NCI-H1417 treated with DMSO at 0.1 percent for 48 hours (cell line): ENCODE measurements around the gene HCN1.

Source experiments
- DNase-seq: peaks from one replicate; lab custom pipeline; 2025; lab: John Stamatoyannopoulos, UW

Gene HCN1

GRCh38 chr5:45696206-45696836 lies at the start of gene HCN1:
Gene HCN1, minus strand, starts transcription at chr5:45696380.
- no peak for DNase-seq

DNA sequence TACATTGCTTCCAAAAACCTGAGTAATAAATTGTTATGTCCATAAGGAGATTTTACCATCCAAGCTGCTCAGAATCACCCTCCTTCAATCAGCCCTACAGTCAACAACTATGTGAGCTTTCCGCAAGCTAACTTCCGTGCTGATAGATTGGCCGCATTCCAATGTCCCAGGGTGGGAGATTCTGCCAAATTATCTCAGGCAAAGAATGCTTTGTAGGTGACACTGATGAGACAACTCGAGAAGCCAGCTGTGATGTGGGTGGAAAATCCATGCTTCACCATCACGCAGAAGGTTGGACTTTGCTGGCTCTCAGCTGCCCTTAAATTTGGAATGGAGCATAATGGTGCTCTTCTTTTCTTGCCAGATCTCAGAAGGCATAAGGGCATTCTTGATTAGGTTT lies 44.9 kb upstream of the HCN1 start:
- DNase-seq = no peak

DNA sequence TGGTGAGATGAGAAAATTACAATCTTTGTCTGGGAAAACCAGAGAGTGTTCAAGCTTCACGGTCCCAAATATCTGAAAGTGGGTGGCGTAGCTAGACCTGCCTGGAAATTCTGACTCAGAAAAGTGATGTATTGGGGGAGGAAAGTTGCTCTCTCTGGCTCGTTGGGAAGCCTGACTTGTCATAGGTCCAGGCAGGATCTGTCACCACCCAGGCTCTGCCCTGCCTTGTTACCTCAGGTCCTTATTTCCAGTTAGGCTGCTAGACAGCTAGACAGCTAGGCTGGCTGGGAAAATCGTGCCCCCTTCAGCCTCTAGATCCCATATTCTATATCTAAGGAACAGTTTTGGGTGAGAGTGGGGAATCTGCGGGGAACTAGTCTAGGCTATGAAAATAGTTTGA lies 41.0 kb upstream of the HCN1 start:
- no peak for DNase-seq

DNA sequence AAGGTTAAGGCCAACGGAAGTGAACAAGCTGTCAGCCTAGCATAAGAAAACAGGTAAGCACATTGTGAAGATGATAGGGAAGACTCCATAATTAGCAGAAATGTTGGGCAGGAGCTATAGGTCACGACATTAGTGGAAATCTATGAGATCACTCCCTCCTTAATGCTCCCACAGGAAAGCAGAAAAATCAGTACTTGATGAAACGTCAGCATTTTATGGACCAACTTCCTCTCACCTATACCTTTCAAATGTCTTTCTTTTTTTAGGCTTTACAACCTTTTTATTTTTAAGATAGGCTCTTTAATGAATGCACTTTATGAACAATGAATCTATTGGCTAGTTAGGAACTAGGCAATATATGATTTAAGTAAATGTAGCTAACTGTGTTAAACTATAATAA lies 29.4 kb upstream of the HCN1 start:
- DNase-seq = no peak

- DNase-seq = no peak
These were observed 1.0 kb upstream of the HCN1 start for GRCh38 chr5:45697201-45697600.

GRCh38 chr5:45695804-45696156 lies 400 bp downstream of the HCN1 start:
- DNase-seq = no peak

DNA sequence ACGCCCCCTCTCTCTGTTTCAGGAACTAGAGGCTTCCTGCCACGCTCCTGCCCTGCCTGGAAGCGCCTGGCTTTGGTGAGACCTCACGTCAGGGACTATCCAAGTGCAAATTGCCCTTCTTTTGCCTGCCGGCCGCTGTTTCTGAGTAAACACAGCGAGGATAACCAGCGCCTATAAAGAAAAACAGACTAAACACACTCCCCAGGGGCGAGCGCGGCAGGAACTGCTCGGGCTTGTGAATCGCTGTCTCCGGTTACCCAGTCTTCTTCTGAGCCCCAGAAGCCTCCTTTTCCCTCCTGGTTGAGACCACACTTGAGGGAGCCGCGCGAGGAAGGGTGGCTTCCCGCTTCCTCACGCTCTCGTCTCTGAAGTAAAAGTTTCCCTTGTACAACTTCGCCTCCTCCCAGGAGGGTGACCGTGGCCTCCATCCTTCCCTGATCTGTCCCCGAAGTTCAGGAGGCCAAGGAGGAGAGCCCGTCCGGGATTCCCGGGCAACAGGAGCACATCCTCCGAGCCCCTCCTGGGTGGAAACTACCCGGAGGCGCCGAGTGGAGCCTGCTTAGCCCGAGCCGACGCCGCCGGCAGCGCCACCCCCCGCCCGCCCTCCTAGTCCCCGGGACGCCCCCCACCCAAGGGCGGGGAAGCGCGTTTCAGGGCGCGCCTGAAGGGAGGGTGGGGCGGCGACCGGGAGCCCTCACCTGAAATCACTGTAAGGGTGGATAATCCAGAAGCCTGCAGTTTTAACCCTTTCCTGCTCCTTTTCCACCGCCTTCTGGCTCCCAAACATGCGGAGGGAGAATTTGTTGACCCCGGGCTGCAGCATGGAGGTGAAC lies 993 bp downstream of the HCN1 start:
- DNase-seq = no peak

DNA sequence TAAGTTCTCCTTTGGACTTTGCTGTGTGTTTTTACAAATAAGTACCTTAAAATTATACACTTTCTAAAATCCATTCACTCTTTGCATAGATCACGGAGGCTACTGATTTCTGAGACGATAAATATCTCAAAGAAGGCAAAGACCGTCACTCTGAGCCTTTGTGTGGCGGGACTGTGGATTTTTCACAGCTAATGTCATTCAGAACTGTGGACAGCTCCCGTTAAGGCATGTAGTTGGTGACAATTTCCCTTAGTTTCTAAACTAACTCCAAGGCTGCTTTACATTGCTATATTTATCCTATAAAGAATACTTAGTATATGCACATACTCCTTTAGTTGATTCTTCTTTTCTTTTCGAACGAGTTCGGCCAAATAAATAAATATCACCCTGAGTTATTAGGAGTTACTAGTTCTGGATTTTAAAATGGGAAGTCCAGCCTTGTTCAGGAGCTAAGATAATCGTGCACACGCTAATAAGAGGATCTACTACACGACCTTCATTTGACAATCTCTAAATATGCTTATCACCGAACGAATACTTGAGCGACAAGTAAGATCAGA lies 1.8 kb downstream of the HCN1 start:
- DNase-seq = no peak

GRCh38 chr5:45692481-45692880 lies 3.7 kb downstream of the HCN1 start:
- DNase-seq = no peak

GRCh38 chr5:45691656-45692055 lies 4.5 kb downstream of the HCN1 start:
- DNase-seq = no peak

DNA sequence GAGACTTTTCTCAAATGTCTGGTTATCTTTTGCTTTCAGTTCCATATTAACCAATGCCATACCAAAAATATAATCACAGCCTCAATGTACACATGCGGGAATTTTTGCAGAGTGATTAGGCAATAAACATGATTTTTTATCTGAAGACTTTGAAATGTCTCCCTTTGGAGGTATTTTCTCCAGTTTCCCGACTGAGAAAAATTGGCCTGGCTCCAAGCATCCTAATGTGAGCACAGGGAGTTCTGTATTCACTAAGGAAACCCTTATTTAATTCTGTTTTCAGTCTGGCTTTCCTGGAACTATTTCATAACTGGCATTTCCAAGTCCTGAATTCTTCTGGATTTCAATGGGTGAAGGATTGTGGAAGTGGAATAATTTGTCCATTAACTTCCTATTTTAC lies 8.5 kb downstream of the HCN1 start:
- no peak for DNase-seq

DNA sequence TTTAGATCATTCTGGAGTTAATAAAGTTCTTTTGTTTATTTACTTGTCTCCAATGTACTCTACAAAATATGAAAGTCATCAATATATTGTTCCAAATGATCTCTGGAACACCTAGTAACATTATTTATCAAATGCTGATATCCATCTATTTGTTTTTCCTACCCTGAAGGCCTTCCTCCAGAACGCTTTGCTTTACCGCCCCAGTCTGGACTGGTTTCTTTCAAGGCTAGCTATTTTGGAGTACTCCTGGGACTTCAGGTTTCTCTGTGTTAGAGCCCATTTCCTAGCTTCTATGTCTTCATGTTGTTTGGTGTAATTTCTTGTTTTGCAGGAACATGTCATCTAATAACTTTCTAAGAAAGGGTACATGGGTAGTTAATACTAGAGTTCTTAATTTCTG lies 9.6 kb downstream of the HCN1 start:
- DNase-seq = no peak

GRCh38 chr5:45684118-45684517 lies 12.1 kb downstream of the HCN1 start:
- no peak for DNase-seq

DNA sequence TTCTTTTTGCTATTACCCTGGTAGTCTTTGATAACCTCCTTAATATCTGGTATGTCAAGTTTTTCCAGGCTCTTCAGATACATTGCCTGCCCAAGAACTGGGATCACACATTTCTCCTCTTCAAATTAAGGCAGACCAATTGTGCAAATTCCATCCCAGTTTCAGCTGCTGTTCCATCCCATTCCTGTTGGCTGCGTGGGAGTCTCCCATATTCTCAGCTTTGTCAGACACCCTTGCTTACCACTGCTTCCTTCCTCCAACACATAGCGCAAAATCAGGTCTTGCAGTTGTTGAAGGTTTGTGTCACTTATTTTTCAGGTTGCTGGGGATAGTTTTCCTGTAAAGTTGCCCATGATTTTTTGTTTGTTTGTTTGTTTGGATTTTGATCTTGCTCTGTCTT lies 15.2 kb downstream of the HCN1 start:
- no peak for DNase-seq

GRCh38 chr5:45677524-45677923 lies 18.7 kb downstream of the HCN1 start:
- no peak for DNase-seq

GRCh38 chr5:45672271-45672670 lies 23.9 kb downstream of the HCN1 start:
- DNase-seq = no peak

- DNase-seq = no peak
These were observed 47.4 kb downstream of the HCN1 start for GRCh38 chr5:45648744-45649143.

DNA sequence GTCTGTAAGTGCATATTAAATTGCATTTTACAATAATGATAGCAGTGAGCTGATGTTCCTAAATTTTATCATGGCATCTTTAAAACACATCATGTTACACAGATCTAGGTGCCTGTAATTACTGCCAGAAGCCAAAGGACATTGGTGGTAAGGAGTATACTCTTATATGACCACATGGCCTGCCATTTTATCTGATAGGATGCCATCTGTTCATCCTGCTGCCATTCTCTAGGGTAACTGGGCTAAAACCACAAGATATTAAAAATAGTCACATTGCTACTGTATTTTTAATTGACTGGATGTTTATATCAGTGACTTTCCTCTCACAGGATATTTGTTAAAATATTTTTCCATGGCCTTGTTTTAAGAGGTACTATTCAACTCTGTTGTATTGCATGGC lies 53.1 kb downstream of the HCN1 start:
- no peak for DNase-seq

DNA sequence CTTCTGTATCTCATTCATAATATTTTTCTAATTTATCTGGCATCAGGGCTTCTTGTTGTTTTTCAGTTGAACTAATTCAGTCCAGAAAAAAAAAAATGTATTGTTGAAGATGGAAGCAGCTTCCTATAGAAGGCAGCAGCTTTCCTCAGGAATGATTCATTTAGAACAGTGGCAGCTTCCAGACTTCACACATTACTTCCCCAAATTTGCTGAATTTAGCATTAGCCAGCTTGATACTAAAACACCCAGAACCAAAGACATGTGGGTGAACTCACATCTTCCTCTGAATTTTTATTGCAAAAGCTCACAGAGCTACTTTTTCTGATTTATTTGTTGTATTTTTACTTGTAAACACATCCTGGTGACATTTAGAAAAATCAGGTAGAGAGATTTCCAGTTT lies 53.8 kb downstream of the HCN1 start:
- no peak for DNase-seq

GRCh38 chr5:45639040-45639439 lies 57.1 kb downstream of the HCN1 start:
- DNase-seq = no peak

GRCh38 chr5:45627076-45627656 lies 69.0 kb downstream of the HCN1 start:
- no peak for DNase-seq

DNA sequence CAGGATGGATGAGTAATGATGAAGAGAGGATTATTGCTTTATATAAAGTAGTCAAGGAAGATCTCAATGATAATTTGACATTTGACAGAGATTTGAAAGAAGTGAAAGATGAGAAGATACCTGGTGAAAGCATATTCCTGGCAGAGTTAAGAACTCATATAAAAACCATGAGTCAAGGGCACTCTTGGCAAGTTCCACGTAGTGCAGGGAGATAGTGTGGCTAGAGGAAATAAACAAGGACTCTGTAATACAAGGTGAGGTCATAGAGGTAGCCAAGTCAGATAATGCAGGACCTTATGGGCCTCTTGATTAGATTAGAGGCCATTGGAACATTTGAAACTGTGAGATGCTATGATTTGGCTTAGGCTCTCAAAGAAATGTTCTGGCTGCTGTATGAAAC lies 72.3 kb downstream of the HCN1 start:
- no peak for DNase-seq

GRCh38 chr5:45622365-45622764 lies 73.8 kb downstream of the HCN1 start:
- DNase-seq = no peak
